ENCODE data around the gene MYO18A.

MYO18A gene

GRCh38 chr17:29032857-29033197 lies 147.4 kb downstream of the MYO18A start:
- no peak overlapping the region for H2AK5ac ChIP-seq (ENCODE audit: low read length, severe bottlenecking)
- no peak for DNase-seq
- H2BK120ac ChIP-seq (ENCODE audit: low read depth, low read length) = no peak overlapping the region
- no peak overlapping the region for H3K4me3 ChIP-seq (ENCODE audit: insufficient read depth in 1 of 2, low read depth in 1 of 2, low read length in 2 of 2)
- H3K27me3 ChIP-seq (ENCODE audit: control insufficient read depth in 1 of 2, insufficient read depth in 1 of 2, low read length in 2 of 2) = peaks cover 45 to 93% of the 10 kb centered on the region in 2 experiments
- H3K4me2 ChIP-seq (ENCODE audit: low read length, poor library complexity, severe bottlenecking) = peak overlapping the region; percentile 37
- no peak overlapping the region for H2BK15ac ChIP-seq (ENCODE audit: low read depth, poor library complexity, severe bottlenecking)
- H3K18ac ChIP-seq (ENCODE audit: low read depth in 1 of 2, low read length in 2 of 2) = no peak overlapping the region
- H3K79me1 ChIP-seq (replicated peaks; ENCODE audit: low read length, poor library complexity, severe bottlenecking) = no peaks in the 10 kb centered on the region
- no peak overlapping the region for H3K9ac ChIP-seq (ENCODE audit: low read length)
- no peaks in the 10 kb centered on the region for H3K36me3 ChIP-seq (ENCODE audit: control insufficient read depth in 1 of 2, insufficient read depth in 2 of 2, low read depth in 1 of 2, low read length in 2 of 2)
- H4K91ac ChIP-seq (ENCODE audit: low read length) = no peak overlapping the region
- H3K14ac ChIP-seq (ENCODE audit: low read length in 2 of 2) = no peak overlapping the region
- no peak overlapping the region for H2BK5ac ChIP-seq (ENCODE audit: low read depth, low read length, poor library complexity, severe bottlenecking)
- no peak overlapping the region for H4K8ac ChIP-seq (ENCODE audit: low read length)
- H3K23ac ChIP-seq (ENCODE audit: low read length in 2 of 2) = no peak overlapping the region
- H2AFZ ChIP-seq (ENCODE audit: low read depth, low read length) = no peak overlapping the region
- peaks cover 48% of the 10 kb centered on the region for H3K9me3 ChIP-seq (ENCODE audit: control insufficient read depth, low read length)
- H3K27ac ChIP-seq (ENCODE audit: low read length, poor library complexity, severe bottlenecking) = peak overlapping the region; percentile 50
- H2BK12ac ChIP-seq (ENCODE audit: low read length in 2 of 2) = no peak overlapping the region
- H3K4me1 ChIP-seq (ENCODE audit: control insufficient read depth, insufficient read depth, low read depth, low read length) = peaks cover 4% of the 10 kb centered on the region
- 37% methylated on average over 6 of the region's 6 CpGs for WGBS
- H3K4ac ChIP-seq (ENCODE audit: low read depth in 1 of 2, low read length in 2 of 2) = no peak overlapping the region

DNA sequence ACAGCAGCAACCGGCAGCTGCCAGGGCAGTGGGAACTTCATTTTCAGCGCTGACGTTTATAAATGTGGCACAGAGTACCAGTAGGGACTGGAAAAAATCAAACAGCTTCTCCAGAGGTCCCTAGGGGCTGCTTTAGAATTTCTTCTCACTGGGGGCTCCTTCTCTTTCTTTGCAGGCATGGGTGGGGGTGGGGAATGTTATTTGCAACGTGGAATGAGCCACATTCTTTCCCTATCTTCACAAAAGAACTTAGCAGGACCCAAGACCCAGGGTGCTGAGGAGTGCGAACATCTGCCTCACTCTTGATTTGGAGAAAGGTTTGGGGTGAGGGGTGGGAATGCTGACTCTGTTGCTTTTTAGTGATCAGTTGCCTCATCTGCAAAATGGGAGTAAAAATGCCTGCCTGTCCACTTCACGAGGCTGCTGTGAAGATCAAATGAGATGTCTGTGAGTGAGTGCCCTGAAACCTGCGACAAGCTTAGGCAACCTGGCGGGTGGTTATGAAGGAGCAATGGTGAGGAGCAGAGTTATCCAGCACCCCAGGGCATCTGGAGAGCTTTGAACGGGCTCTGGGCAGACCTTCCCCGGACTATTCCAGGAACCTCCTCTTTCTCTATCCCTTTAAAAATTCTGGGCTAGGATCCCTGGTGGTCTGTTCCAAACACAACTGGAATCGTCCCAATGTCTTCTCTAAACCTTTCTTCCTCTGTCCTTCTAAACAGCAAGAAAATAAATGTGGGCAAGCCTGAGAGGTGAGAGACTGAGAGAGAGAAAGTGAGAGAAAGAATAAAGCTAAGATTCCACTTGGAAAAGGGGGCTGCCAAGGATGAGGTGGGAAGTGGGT lies 148.0 kb downstream of the MYO18A start:
- Histone ChIP-seq H3K9me3 (ENCODE audit: control insufficient read depth, low read length) (peaks cover 47% of the 10 kb centered on the region), H2BK15ac (ENCODE audit: low read depth, poor library complexity, severe bottlenecking) (no peak overlapping the region), H2BK5ac (ENCODE audit: low read depth, low read length, poor library complexity, severe bottlenecking) (no peak overlapping the region), H4K91ac (ENCODE audit: low read length) (no peak overlapping the region), H3K4ac (ENCODE audit: low read depth in 1 of 2, low read length in 2 of 2) (no peak overlapping the region), H4K8ac (ENCODE audit: low read length) (no peak overlapping the region), H2BK12ac (ENCODE audit: low read length in 2 of 2) (no peak overlapping the region), H3K27ac (ENCODE audit: low read length, poor library complexity, severe bottlenecking) (peak overlapping the region; percentile 50), H3K4me3 (ENCODE audit: insufficient read depth in 1 of 2, low read depth in 1 of 2, low read length in 2 of 2) (no peak overlapping the region), H3K36me3 (ENCODE audit: control insufficient read depth in 1 of 2, insufficient read depth in 2 of 2, low read depth in 1 of 2, low read length in 2 of 2) (no peaks in the 10 kb centered on the region), H3K79me1 (replicated peaks; ENCODE audit: low read length, poor library complexity, severe bottlenecking) (no peaks in the 10 kb centered on the region), H3K18ac (ENCODE audit: low read depth in 1 of 2, low read length in 2 of 2) (no peak overlapping the region), H3K4me2 (ENCODE audit: low read length, poor library complexity, severe bottlenecking) (peak overlapping the region; percentile 43), H2AK5ac (ENCODE audit: low read length, severe bottlenecking) (no peak overlapping the region), H2AFZ (ENCODE audit: low read depth, low read length) (no peak overlapping the region), H3K14ac (ENCODE audit: low read length in 2 of 2) (no peak overlapping the region), H3K23ac (ENCODE audit: low read length in 2 of 2) (no peak overlapping the region), H3K9ac (ENCODE audit: low read length) (no peak overlapping the region), H2BK120ac (ENCODE audit: low read depth, low read length) (no peak overlapping the region), H3K27me3 (ENCODE audit: control insufficient read depth in 1 of 2, insufficient read depth in 1 of 2, low read length in 2 of 2) (peaks cover 45 to 93% of the 10 kb centered on the region in 2 experiments), H3K4me1 (ENCODE audit: control insufficient read depth, insufficient read depth, low read depth, low read length) (peaks cover 4% of the 10 kb centered on the region)
- 36% methylated on average over 9 of the region's 11 CpGs for WGBS
- DNase-seq = no peak

- no peak overlapping the region for H2BK12ac ChIP-seq (ENCODE audit: low read length in 2 of 2)
- H2BK15ac ChIP-seq (ENCODE audit: low read depth, poor library complexity, severe bottlenecking) = no peak overlapping the region
- peaks cover 4% of the 10 kb centered on the region for H3K4me1 ChIP-seq (ENCODE audit: control insufficient read depth, insufficient read depth, low read depth, low read length)
- peaks cover 44 to 91% of the 10 kb centered on the region in 2 experiments for H3K27me3 ChIP-seq (ENCODE audit: control insufficient read depth in 1 of 2, insufficient read depth in 1 of 2, low read length in 2 of 2)
- no peak for DNase-seq
- no peak overlapping the region for H3K4ac ChIP-seq (ENCODE audit: low read depth in 1 of 2, low read length in 2 of 2)
- no peak overlapping the region for H2AFZ ChIP-seq (ENCODE audit: low read depth, low read length)
- H2AK5ac ChIP-seq (ENCODE audit: low read length, severe bottlenecking) = no peak overlapping the region
- no peaks in the 10 kb centered on the region for H3K79me1 ChIP-seq (replicated peaks; ENCODE audit: low read length, poor library complexity, severe bottlenecking)
- no peak overlapping the region for H4K8ac ChIP-seq (ENCODE audit: low read length)
- no peak overlapping the region for H2BK120ac ChIP-seq (ENCODE audit: low read depth, low read length)
- no peak overlapping the region for H3K4me2 ChIP-seq (ENCODE audit: low read length, poor library complexity, severe bottlenecking)
- H3K14ac ChIP-seq (ENCODE audit: low read length in 2 of 2) = no peak overlapping the region
- H3K23ac ChIP-seq (ENCODE audit: low read length in 2 of 2) = no peak overlapping the region
- H4K91ac ChIP-seq (ENCODE audit: low read length) = no peak overlapping the region
- H2BK5ac ChIP-seq (ENCODE audit: low read depth, low read length, poor library complexity, severe bottlenecking) = no peak overlapping the region
- 58% methylated on average over 5 of the region's 5 CpGs for WGBS
- no peak overlapping the region for H3K27ac ChIP-seq (ENCODE audit: low read length, poor library complexity, severe bottlenecking)
- peaks cover 39% of the 10 kb centered on the region for H3K9me3 ChIP-seq (ENCODE audit: control insufficient read depth, low read length)
- H3K36me3 ChIP-seq (ENCODE audit: control insufficient read depth in 1 of 2, insufficient read depth in 2 of 2, low read depth in 1 of 2, low read length in 2 of 2) = no peaks in the 10 kb centered on the region
- H3K9ac ChIP-seq (ENCODE audit: low read length) = no peak overlapping the region
- no peak overlapping the region for H3K18ac ChIP-seq (ENCODE audit: low read depth in 1 of 2, low read length in 2 of 2)
- no peak overlapping the region for H3K4me3 ChIP-seq (ENCODE audit: insufficient read depth in 1 of 2, low read depth in 1 of 2, low read length in 2 of 2)
Observed at GRCh38 chr17:29031488-29031887, 148.7 kb downstream of the MYO18A start.

DNA sequence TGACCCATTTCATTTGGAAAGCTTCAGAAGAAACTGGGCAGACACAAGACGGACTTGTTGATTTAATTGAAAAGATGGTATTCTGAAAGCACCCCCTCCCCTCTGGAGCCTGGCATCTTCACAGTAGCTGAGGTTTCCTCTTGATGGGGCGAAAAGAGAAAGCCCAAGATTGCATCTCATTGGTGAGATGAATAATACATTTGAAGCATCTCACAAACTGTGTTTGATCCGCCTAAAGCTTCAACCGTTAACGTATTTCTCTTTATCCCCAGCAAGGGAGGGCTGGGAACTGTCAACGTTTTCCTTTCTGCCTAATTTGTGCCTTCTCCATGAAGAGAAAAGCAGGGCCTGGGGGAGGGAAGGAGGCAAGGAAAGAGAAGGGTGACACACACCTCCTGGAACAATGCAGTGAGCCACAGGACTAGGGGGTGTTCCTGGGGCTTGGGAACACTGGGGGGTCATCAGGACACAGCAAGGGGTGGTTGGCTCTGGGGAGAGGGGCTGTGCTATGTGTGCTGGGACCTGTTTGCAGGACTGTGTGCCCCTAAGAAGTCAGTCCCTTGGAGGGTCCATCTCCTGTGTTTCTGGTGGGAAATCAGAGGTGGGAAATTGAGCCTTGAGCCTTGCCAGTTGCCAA lies 155.8 kb downstream of the MYO18A start:
- Histone ChIP-seq H3K79me1 (replicated peaks; ENCODE audit: low read length, poor library complexity, severe bottlenecking) (no peaks in the 10 kb centered on the region), H3K4me1 (ENCODE audit: control insufficient read depth, insufficient read depth, low read depth, low read length) (peaks cover 6% of the 10 kb centered on the region), H2AFZ (ENCODE audit: low read depth, low read length) (no peak overlapping the region), H3K27ac (ENCODE audit: low read length, poor library complexity, severe bottlenecking) (no peak overlapping the region), H3K14ac (ENCODE audit: low read length in 2 of 2) (no peak overlapping the region), H2BK15ac (ENCODE audit: low read depth, poor library complexity, severe bottlenecking) (no peak overlapping the region), H3K4me2 (ENCODE audit: low read length, poor library complexity, severe bottlenecking) (no peak overlapping the region), H2BK5ac (ENCODE audit: low read depth, low read length, poor library complexity, severe bottlenecking) (no peak overlapping the region), H4K91ac (ENCODE audit: low read length) (no peak overlapping the region), H2BK120ac (ENCODE audit: low read depth, low read length) (no peak overlapping the region), H3K27me3 (ENCODE audit: control insufficient read depth in 1 of 2, insufficient read depth in 1 of 2, low read length in 2 of 2) (peaks cover 74 to 94% of the 10 kb centered on the region in 2 experiments), H3K4ac (ENCODE audit: low read depth in 1 of 2, low read length in 2 of 2) (no peak overlapping the region), H4K8ac (ENCODE audit: low read length) (no peak overlapping the region), H2BK12ac (ENCODE audit: low read length in 2 of 2) (no peak overlapping the region), H3K4me3 (ENCODE audit: insufficient read depth in 1 of 2, low read depth in 1 of 2, low read length in 2 of 2) (no peak overlapping the region), H3K9ac (ENCODE audit: low read length) (no peak overlapping the region), H3K23ac (ENCODE audit: low read length in 2 of 2) (no peak overlapping the region), H3K18ac (ENCODE audit: low read depth in 1 of 2, low read length in 2 of 2) (no peak overlapping the region), H2AK5ac (ENCODE audit: low read length, severe bottlenecking) (no peak overlapping the region), H3K9me3 (ENCODE audit: control insufficient read depth, low read length) (no peaks in the 10 kb centered on the region), H3K36me3 (ENCODE audit: control insufficient read depth in 1 of 2, insufficient read depth in 2 of 2, low read depth in 1 of 2, low read length in 2 of 2) (no peaks in the 10 kb centered on the region)
- no peak for DNase-seq
- 76% methylated on average over 5 of the region's 6 CpGs for WGBS

Data from mesenchymal stem cell (in vitro differentiated cells and primary cell).